Gastroesophageal sphincter (tissue), 4 donors: ENCODE measurements around the gene PEX26. TPM values are rescaled to one million over a fixed set of nuclear protein-coding genes. Genes with fewer than 3 reads are reported as not detected.

Experiments used
- ATAC-seq: fragments of 150-250 bp; one replicate; pipeline ENCODE4 v1.9.1; 2016; ENCODE audit warnings: mild to moderate bottlenecking, moderate library complexity
- H3K27ac ChIP-seq, 4 donors: fragments of 200-600 bp; sonication (generic) in 3 of 4; 1 replicate in 3 of 4; 2 replicates in 1 of 4; pipeline ENCODE4 v1.5.1; 2016 to 2019
- H3K27me3 ChIP-seq: fragments of 200-600 bp; sonication (generic); one replicate; pipeline ENCODE4 v1.5.1; 2019
- H3K36me3 ChIP-seq, 2 donors: fragments of 200-600 bp; sonication (generic); one replicate each; pipeline ENCODE4 v1.5.1; 2019; ENCODE audit warnings: control low read depth in 1 of 2
- H3K4me1 ChIP-seq, 3 donors: fragments of 200-600 bp; sonication (generic); 1 replicate in 2 of 3; 2 replicates in 1 of 3; pipeline ENCODE4 v1.5.1; 2016 to 2019; ENCODE audit warnings: control low read depth in 2 of 3
- H3K4me3 ChIP-seq, 2 donors: fragments of 200-600 bp; sonication (generic); one replicate each; pipeline ENCODE4 v1.5.1; 2019; ENCODE audit warnings: mild to moderate bottlenecking in 1 of 2, moderate library complexity in 1 of 2
- H3K9me3 ChIP-seq, 3 donors: fragments of 200-600 bp; sonication (generic); one replicate each; pipeline ENCODE4 v1.5.1; 2017 to 2019; ENCODE audit warnings: control low read depth in 2 of 3
- EP300 ChIP-seq: sonication (generic); formaldehyde crosslinking; IDR thresholded peaks from one replicate; pipeline ENCODE4 v1.6.1; 2017; ENCODE audit warnings: antibody characterized with exemption, mild to moderate bottlenecking
- POLR2A ChIP-seq, 2 donors: fragments of 450-650 bp; IDR thresholded peaks; one replicate each; pipeline ENCODE4 v1.6.1; 2017; ENCODE audit warnings: antibody characterized with exemption in 2 of 2, mild to moderate bottlenecking in 2 of 2, moderate library complexity in 1 of 2
- POLR2AphosphoS5 ChIP-seq: sonication (generic); formaldehyde crosslinking; IDR thresholded peaks from one replicate; pipeline ENCODE4 v1.6.1; 2017; ENCODE audit warnings: antibody characterized with exemption
- WGBS, 2 donors: methylation state at CpG; one replicate each; pipeline ENCODE4 v1.1.5; 2018; ENCODE audit warnings: low coverage in 1 of 2; 5-methylcytosine and 5-hydroxymethylcytosine counted together
- small RNA-seq, 4 donors: library from RNA; depleted of rRNA; stranded (forward); fragments of <200 nt; gene quantifications; one replicate each; pipeline ENCODE3, GENCODE V24; 2016
- total RNA-seq, 4 donors: library from RNA; depleted of rRNA; stranded (reverse); fragments of >200 nt; gene quantifications; one replicate each; pipeline ENCODE4 v1.1.0, GENCODE V29; 2016
- TF ChIP-seq, protein P1 (sequence below), 4 experiments: fragments of 200-600 bp in 2 of 4; fragments of 450-650 bp in 2 of 4; sonication (generic) in 1 of 4; IDR thresholded peaks; one replicate each; pipeline ENCODE4 v1.5.1; 2017 to 2019; ENCODE audit warnings: antibody characterized with exemption in 4 of 4, mild to moderate bottlenecking in 2 of 4, moderate library complexity in 2 of 4

Gene PEX26
- total RNA-seq, 4 donors from 2014 or later: 19.5 to 34.9 (median 27.4) TPM

DNA sequence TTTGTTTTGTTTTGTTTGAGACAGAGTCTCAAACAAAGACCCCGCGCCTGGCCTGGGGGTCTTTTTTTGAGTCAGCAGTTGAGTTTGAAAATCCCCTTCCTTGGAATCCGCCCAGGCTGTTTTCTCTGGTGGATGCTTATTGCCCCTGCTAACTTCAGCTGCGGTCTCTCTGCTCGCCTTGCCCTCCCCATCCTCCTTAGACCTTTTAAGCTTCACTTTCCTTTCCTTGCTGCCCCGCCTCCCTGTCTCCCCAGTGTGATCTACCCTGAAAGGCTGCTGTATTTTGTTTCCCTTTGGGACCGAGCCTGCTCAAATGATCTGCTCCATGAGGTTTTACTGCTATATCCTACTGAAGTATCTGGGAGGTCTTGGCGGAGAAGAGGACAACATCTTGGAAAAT is 74.7 kb downstream of the PEX26 start:
- Histone ChIP-seq H3K36me3 (no peaks in the 10 kb centered on the region), H3K9me3 (no peaks in the 10 kb centered on the region), H3K27ac (no peak overlapping the region), H3K4me3 (no peak overlapping the region), H3K27me3 (no peaks in the 10 kb centered on the region), H3K4me1 (peaks cover 0 to 44% (median 3%) of the 10 kb centered on the region in 3 donors)
- WGBS, 2 donors: 96% methylated on average over 3 to 7 of the region's 8 CpGs
- ATAC-seq: no peak
- no peak for TF ChIP-seq POLR2A (IDR thresholded peaks at IDR 0.05)
- TF ChIP-seq, protein P1, sequence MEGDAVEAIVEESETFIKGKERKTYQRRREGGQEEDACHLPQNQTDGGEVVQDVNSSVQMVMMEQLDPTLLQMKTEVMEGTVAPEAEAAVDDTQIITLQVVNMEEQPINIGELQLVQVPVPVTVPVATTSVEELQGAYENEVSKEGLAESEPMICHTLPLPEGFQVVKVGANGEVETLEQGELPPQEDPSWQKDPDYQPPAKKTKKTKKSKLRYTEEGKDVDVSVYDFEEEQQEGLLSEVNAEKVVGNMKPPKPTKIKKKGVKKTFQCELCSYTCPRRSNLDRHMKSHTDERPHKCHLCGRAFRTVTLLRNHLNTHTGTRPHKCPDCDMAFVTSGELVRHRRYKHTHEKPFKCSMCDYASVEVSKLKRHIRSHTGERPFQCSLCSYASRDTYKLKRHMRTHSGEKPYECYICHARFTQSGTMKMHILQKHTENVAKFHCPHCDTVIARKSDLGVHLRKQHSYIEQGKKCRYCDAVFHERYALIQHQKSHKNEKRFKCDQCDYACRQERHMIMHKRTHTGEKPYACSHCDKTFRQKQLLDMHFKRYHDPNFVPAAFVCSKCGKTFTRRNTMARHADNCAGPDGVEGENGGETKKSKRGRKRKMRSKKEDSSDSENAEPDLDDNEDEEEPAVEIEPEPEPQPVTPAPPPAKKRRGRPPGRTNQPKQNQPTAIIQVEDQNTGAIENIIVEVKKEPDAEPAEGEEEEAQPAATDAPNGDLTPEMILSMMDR (IDR thresholded peaks at IDR 0.05): no peak
- TF ChIP-seq POLR2AphosphoS5: no peak
- no peak for TF ChIP-seq EP300

- Histone ChIP-seq H3K27me3 (no peaks in the 10 kb centered on the region), H3K27ac (no peak overlapping the region), H3K4me1 (peaks cover 0 to 31% (median 3%) of the 10 kb centered on the region in 3 donors), H3K4me3 (no peak overlapping the region), H3K36me3 (peaks cover 0 to 8% of the 10 kb centered on the region in 2 donors), H3K9me3 (no peaks in the 10 kb centered on the region)
- no peak for ATAC-seq
- no peak for TF ChIP-seq POLR2A (IDR thresholded peaks at IDR 0.05)
- TF ChIP-seq EP300: no peak
- no CpG with 5 or more reads among the region's 8 CpGs for WGBS, 2 donors
These were observed 77.1 kb downstream of the PEX26 start for GRCh38 chr22:18154821-18155390.

Small RNA genes lying within 50 kb of the gene (small RNA-seq; reads per million reads assigned to genes)
- gene AC016027.5: 0 reads per million in 4 donors

Other genes starting within 250 kb of the PEX26 start
- 100 to 1,000 TPM in 1 of 4 donors, 10 to 100 TPM in 3; 37.3 to 120 (median 51.5) TPM for gene MICAL3, start 53.4 kb upstream of the PEX26 start, total RNA-seq
- 10 to 100 TPM in 2 of 4 donors, 1 to 10 TPM in 2; 1.3 to 12.9 (median 7.6) TPM for gene TUBA8, start 32.8 kb downstream of the PEX26 start, total RNA-seq
- 1 to 10 TPM; 3.3 to 6.1 (median 4.3) TPM for gene USP18, start 72.2 kb downstream of the PEX26 start, total RNA-seq